Vagina (tissue), 2 donors: ENCODE data around the gene HMGXB3.

ENCODE experiments used
- POLR2A ChIP-seq, 2 donors: fragments of 450-650 bp; IDR thresholded peaks; one replicate each; pipeline ENCODE4 v1.6.1; 2017; ENCODE audit warnings: antibody characterized with exemption in 2 of 2, mild to moderate bottlenecking in 2 of 2, moderate library complexity in 2 of 2
- TF ChIP-seq, protein P1 (sequence below), 3 experiments: fragments of 450-650 bp in 2 of 3; fragments of 200-600 bp in 1 of 3; sonication (generic) in 1 of 3; IDR thresholded peaks; one replicate each; pipeline ENCODE4 v1.5.1; 2017 to 2019; ENCODE audit warnings: antibody characterized with exemption in 3 of 3, mild to moderate bottlenecking in 2 of 3, moderate library complexity in 2 of 3

GRCh38 chr5:150085950-150086715 lies 85.6 kb downstream of the HMGXB3 start, which contains the start of gene CSF1R:
- TF ChIP-seq, protein P1, sequence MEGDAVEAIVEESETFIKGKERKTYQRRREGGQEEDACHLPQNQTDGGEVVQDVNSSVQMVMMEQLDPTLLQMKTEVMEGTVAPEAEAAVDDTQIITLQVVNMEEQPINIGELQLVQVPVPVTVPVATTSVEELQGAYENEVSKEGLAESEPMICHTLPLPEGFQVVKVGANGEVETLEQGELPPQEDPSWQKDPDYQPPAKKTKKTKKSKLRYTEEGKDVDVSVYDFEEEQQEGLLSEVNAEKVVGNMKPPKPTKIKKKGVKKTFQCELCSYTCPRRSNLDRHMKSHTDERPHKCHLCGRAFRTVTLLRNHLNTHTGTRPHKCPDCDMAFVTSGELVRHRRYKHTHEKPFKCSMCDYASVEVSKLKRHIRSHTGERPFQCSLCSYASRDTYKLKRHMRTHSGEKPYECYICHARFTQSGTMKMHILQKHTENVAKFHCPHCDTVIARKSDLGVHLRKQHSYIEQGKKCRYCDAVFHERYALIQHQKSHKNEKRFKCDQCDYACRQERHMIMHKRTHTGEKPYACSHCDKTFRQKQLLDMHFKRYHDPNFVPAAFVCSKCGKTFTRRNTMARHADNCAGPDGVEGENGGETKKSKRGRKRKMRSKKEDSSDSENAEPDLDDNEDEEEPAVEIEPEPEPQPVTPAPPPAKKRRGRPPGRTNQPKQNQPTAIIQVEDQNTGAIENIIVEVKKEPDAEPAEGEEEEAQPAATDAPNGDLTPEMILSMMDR (IDR thresholded peaks at IDR 0.05), result no peak
- no peak for TF ChIP-seq POLR2A (IDR thresholded peaks at IDR 0.05)
